HG02852 (cell line): ENCODE measurements around the gene CPA3.

Experiments used
- ATAC-seq: cut with Tn5 transposase; IDR thresholded peaks from one replicate; pipeline ENCODE4 v1.9.1; 2021; ENCODE audit warnings: mild to moderate bottlenecking, moderate library complexity; ENCODE audit not compliant: unreplicated experiment

The CPA3 gene

GRCh38 chr3:148857316-148857715 is 7.8 kb upstream of the CPA3 start:
- no peak for ATAC-seq

- ATAC-seq, result peak; percentile 77
Observed at GRCh38 chr3:148861277-148861869, 3.7 kb upstream of the CPA3 start.

- ATAC-seq, result no peak
Observed at GRCh38 chr3:148863297-148863696, 1.8 kb upstream of the CPA3 start.

GRCh38 chr3:148863814-148864213 is 1.3 kb upstream of the CPA3 start:
- ATAC-seq, result no peak

GRCh38 chr3:148866261-148866660 is 1.2 kb downstream of the CPA3 start:
- ATAC-seq, result no peak

- ATAC-seq, result no peak
Observed at GRCh38 chr3:148873270-148873927, 8.3 kb downstream of the CPA3 start.

- no peak for ATAC-seq
Observed at GRCh38 chr3:148873977-148874376, 8.9 kb downstream of the CPA3 start.

- ATAC-seq, result no peak
Observed at GRCh38 chr3:148878095-148878494, 13.0 kb downstream of the CPA3 start.

- no peak for ATAC-seq
Observed at GRCh38 chr3:148879256-148879655, 14.2 kb downstream of the CPA3 start.

GRCh38 chr3:148880681-148881080 is 15.6 kb downstream of the CPA3 start:
- no peak for ATAC-seq

- ATAC-seq, result no peak
Observed at GRCh38 chr3:148881286-148881685, 16.2 kb downstream of the CPA3 start.

- ATAC-seq, result no peak
Observed at GRCh38 chr3:148882288-148882687, 17.2 kb downstream of the CPA3 start.

- no peak for ATAC-seq
Observed at GRCh38 chr3:148883163-148883562, 18.1 kb downstream of the CPA3 start.

- ATAC-seq, result no peak
Observed at GRCh38 chr3:148884261-148884660, 19.2 kb downstream of the CPA3 start.

GRCh38 chr3:148889828-148890227 is 24.7 kb downstream of the CPA3 start:
- no peak for ATAC-seq

GRCh38 chr3:148896062-148896461 is 31.0 kb downstream of the CPA3 start:
- no peak for ATAC-seq

GRCh38 chr3:148901987-148902791 is 37.1 kb downstream of the CPA3 start:
- no peak for ATAC-seq

- ATAC-seq, result no peak
Observed at GRCh38 chr3:148903022-148903442, 37.9 kb downstream of the CPA3 start.

- ATAC-seq, result no peak
Observed at GRCh38 chr3:148903941-148904340, 38.8 kb downstream of the CPA3 start.

- no peak for ATAC-seq
Observed at GRCh38 chr3:148906667-148907066, 41.6 kb downstream of the CPA3 start.

GRCh38 chr3:148911173-148911572 is 46.1 kb downstream of the CPA3 start:
- no peak for ATAC-seq

- ATAC-seq, result no peak
Observed at GRCh38 chr3:148911592-148911991, 46.5 kb downstream of the CPA3 start.
